WTC11 (cell line): ENCODE measurements around the gene TCEAL2. TPM values are rescaled to one million over a fixed set of nuclear protein-coding genes. Genes with fewer than 3 reads are reported as not detected.
"Not testable (repeated sequence)": the region's sequence is repeated elsewhere in the genome, so short reads cannot be mapped to it uniquely, and the experiment has no call there.

Source experiments
- ATAC-seq: fragments of 200-7000 bp; cut with Tn5 transposase; 2 replicates; pipeline ENCODE4 v1.10.0; 2021; ENCODE audit warnings: mild to moderate bottlenecking, moderate library complexity
- CTCF ChIA-PET: fragments of 300-600 bp; sonication (Branson Sonifier 250); formaldehyde crosslinking; loops from one replicate; lab custom pipeline; 2021; ENCODE audit warnings: antibody characterized with exemption; lab: Charles Lee
- POLR2A ChIA-PET: fragments of 350-600 bp; sonication (Branson Sonifier 250); formaldehyde crosslinking; loops from one replicate; lab custom pipeline; 2021; ENCODE audit warnings: antibody characterized with exemption; lab: Charles Lee
- DNase-seq: peaks from one replicate; pipeline ENCODE4 v3.0.0; 2021; ENCODE audit warnings: low spot score
- H3K27ac Mint-ChIP-seq: 2 replicates; pipeline ENCODE4 v1.8.0; 2021; ENCODE audit warnings: mixed read lengths
- H3K27me3 Mint-ChIP-seq: 2 replicates; pipeline ENCODE4 v1.8.0; 2021; ENCODE audit warnings: low read depth, mild to moderate bottlenecking, moderate library complexity, mixed read lengths
- H3K36me3 Mint-ChIP-seq: 2 replicates; pipeline ENCODE4 v1.8.0; 2021; ENCODE audit warnings: mixed read lengths
- H3K4me1 Mint-ChIP-seq: 2 replicates; pipeline ENCODE4 v1.8.0; 2022; ENCODE audit warnings: mixed read lengths
- H3K4me3 Mint-ChIP-seq: 2 replicates; pipeline ENCODE4 v1.8.0; 2021; ENCODE audit warnings: mild to moderate bottlenecking, moderate library complexity, mixed read lengths
- H3K9me3 Mint-ChIP-seq: 2 replicates; pipeline ENCODE4 v1.8.0; 2021; ENCODE audit warnings: mixed read lengths
- ELF4 ChIP-seq: sonication (generic); formaldehyde crosslinking; IDR thresholded peaks from 2 replicates; pipeline ENCODE4 v1.8.1; 2022; ENCODE audit warnings: low read depth, mild to moderate bottlenecking, moderate library complexity, missing genetic modification reagents
- MYBL2 ChIP-seq: sonication (generic); formaldehyde crosslinking; IDR thresholded peaks from 2 replicates; pipeline ENCODE4 v1.8.1; 2023; ENCODE audit warnings: mild to moderate bottlenecking, moderate library complexity, missing genetic modification reagents
- NFATC4 ChIP-seq: fragments of 250-450 bp; sonication (Bioruptor Pico); IDR thresholded peaks from 2 replicates; pipeline ENCODE4 v1.9.0; 2021; ENCODE audit warnings: mild to moderate bottlenecking
- RELA ChIP-seq: sonication (generic); formaldehyde crosslinking; IDR thresholded peaks from 2 replicates; pipeline ENCODE4 v1.8.1; 2022; ENCODE audit warnings: missing genetic modification reagents, mild to moderate bottlenecking, borderline replicate concordance
- TEAD1 ChIP-seq: sonication (generic); formaldehyde crosslinking; IDR thresholded peaks from 2 replicates; pipeline ENCODE4 v1.8.0; 2022; ENCODE audit warnings: mild to moderate bottlenecking, missing genetic modification reagents
- total RNA-seq: library from RNA; stranded (reverse); gene quantifications from 3 replicates; pipeline ENCODE4 v1.2.3, GENCODE V29; 2021
- TF ChIP-seq, protein P1 (sequence below): sonication (generic); formaldehyde crosslinking; IDR thresholded peaks from 2 replicates; pipeline ENCODE4 v1.8.1; 2022; ENCODE audit warnings: missing genetic modification reagents, borderline replicate concordance
- TF ChIP-seq, protein P2 (sequence below): fragments of 250-450 bp; sonication (Bioruptor Pico); IDR thresholded peaks from 2 replicates; pipeline ENCODE4 v1.9.0; 2021; ENCODE audit warnings: mild to moderate bottlenecking, borderline replicate concordance
- TF ChIP-seq, protein P3 (sequence below): sonication (generic); formaldehyde crosslinking; IDR thresholded peaks from 2 replicates; pipeline ENCODE4 v1.8.1; 2023; ENCODE audit warnings: mild to moderate bottlenecking, missing genetic modification reagents
- TF ChIP-seq, protein P4 (sequence below): sonication (generic); formaldehyde crosslinking; conservative IDR thresholded peaks from 2 replicates; pipeline ENCODE4 v1.8.1; 2022; ENCODE audit warnings: mild to moderate bottlenecking, missing genetic modification reagents
- TF ChIP-seq, protein P5 (sequence below): sonication (generic); formaldehyde crosslinking; IDR thresholded peaks from 2 replicates; pipeline ENCODE4 v1.8.0; 2022; ENCODE audit warnings: mild to moderate bottlenecking, missing genetic modification reagents
- TF ChIP-seq, protein P6 (sequence below): sonication (generic); formaldehyde crosslinking; IDR thresholded peaks from 2 replicates; pipeline ENCODE4 v1.8.1; 2023; ENCODE audit warnings: mild to moderate bottlenecking, missing genetic modification reagents, borderline replicate concordance

The TCEAL2 gene
- total RNA-seq, 1 experiment from 2014 or later, result 12.5 TPM

DNA sequence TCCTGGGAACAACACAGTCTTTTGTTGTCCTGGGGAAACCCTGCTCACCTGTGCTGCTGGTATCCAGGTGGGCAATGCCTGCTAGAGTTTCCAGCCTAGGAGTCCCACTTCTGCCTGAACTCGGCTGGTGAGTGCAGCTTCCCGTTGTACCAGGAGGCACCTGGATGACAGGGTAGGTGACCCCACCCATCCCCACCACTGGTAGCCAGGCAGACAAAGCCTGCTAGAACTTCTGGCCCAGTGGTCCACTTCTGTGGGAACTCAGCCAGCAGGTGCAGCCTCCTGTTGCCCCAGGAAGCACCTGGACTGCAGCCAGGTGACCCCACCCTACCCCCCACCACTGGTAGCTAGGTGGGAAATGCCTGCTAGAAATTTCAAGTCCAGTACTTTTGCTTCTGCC, 9.7 kb upstream of the TCEAL2 start (continued):
- TF ChIP-seq, protein P1, sequence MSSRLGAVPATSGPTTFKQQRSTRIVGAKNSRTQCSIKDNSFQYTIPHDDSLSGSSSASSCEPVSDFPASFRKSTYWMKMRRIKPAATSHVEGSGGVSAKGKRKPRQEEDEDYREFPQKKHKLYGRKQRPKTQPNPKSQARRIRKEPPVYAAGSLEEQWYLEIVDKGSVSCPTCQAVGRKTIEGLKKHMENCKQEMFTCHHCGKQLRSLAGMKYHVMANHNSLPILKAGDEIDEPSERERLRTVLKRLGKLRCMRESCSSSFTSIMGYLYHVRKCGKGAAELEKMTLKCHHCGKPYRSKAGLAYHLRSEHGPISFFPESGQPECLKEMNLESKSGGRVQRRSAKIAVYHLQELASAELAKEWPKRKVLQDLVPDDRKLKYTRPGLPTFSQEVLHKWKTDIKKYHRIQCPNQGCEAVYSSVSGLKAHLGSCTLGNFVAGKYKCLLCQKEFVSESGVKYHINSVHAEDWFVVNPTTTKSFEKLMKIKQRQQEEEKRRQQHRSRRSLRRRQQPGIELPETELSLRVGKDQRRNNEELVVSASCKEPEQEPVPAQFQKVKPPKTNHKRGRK (CRISPR knock-in tag), result no peak
- no peak for TF ChIP-seq NFATC4 (CRISPR knock-in tag)

DNA sequence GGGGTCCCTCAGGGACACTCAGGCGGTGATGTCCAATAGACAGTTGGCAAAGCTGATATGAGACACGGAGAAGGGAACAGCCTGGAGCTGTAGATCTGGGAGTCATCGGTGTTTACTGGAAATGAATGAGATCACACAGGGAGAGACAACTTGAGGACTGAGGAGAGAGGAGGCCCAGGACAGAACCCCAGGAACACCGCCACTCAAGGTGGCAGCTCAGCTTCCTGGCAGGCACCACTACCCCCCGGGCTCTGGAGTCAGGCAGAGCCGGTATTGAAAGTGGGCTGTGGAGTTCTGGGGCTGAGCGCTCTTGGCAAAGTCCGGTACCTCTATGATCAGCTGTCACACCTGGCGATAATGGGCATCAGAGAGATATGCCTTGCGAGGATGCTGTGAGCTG, 465 bp upstream of the TCEAL2 start:
- ChIA-PET CTCF (interaction anchor here (1.3 kb wide), 1 partner anchor 29 kb away, joined by 7 read pairs; no protein-coding TSS in a partner anchor), POLR2A (interaction anchor here (1.0 kb wide), 1 partner anchor 115 kb away, joined by 3 read pairs; no protein-coding TSS in a partner anchor)
- H3K4me3 Mint-ChIP-seq, result peak overlapping the region; percentile 70
- ATAC-seq, H3K36me3 Mint-ChIP-seq, DNase-seq, H3K9me3 Mint-ChIP-seq, H3K27ac Mint-ChIP-seq: not testable (repeated sequence)
- H3K27me3 Mint-ChIP-seq, result peaks cover 48% of the 10 kb centered on the region
- peaks cover 15% of the 10 kb centered on the region for H3K4me1 Mint-ChIP-seq

DNA sequence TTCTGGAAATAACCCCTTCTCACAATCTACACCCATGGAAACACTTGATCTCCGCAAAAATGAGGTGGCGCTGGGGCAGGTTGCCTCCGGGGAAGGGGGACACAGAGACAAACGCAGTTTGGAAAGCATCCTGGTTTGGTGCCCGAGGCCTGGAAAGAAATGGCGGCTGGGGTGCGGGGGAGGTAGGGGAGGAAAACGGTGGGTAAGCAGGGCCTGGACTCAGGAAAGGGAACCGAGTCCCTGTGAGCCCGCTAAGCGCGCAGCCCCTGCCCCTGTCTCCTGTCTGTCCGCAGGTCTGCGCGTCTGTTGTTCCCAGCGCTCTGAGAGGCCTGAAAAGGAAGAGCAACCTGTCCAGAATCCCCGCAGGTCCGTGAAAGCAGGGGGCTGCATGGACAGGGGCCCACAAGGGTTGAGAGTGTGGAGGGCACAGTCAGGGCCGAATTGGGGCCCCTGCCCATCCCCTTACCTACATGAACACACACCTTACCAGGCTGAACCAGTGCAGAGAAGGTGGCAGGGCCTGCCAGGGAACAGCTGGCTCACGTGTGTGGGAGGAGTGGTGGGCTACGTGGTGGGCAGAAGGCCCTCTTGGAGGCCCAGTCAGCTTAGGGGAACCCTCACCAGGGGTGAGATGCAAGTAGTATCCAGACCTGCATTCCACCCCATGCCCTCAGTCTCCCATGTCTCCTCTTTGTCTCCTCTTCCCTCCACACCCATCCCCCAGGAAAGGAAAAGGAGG, 770 bp downstream of the TCEAL2 start:
- DNase-seq, POLR2A ChIA-PET, H3K9me3 Mint-ChIP-seq, H3K36me3 Mint-ChIP-seq, H3K27ac Mint-ChIP-seq: not testable (repeated sequence)
- peak; percentile 57 for ATAC-seq
- Mint-ChIP-seq H3K4me3 (peak overlapping the region; percentile 74), H3K4me1 (peaks cover 15% of the 10 kb centered on the region), H3K27me3 (peaks cover 51% of the 10 kb centered on the region)
- CTCF ChIA-PET, result interaction anchor here (1.3 kb wide), 1 partner anchor 28 kb away, joined by 7 read pairs; no protein-coding TSS in a partner anchor

DNA sequence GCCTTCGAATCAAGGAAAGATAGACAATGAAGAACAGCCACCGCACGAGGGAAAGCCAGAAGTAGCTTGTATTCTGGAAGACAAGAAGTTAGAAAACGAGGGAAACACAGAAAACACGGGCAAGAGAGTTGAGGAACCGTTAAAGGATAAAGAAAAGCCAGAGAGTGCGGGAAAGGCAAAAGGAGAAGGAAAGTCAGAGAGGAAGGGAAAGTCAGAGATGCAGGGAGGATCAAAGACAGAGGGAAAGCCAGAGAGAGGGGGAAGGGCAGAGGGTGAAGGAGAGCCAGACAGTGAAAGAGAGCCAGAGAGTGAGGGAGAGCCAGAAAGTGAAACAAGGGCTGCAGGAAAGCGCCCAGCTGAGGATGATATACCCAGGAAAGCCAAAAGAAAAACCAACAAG, 1.4 kb downstream of the TCEAL2 start:
- Mint-ChIP-seq H3K4me1 (peaks cover 15% of the 10 kb centered on the region), H3K9me3 (no peaks in the 10 kb centered on the region), H3K27ac (no peak overlapping the region), H3K36me3 (no peaks in the 10 kb centered on the region), H3K4me3 (peak overlapping the region; percentile 74), H3K27me3 (peaks cover 51% of the 10 kb centered on the region)
- POLR2A ChIA-PET, result no interaction called here
- ATAC-seq, result no peak
- no peak for DNase-seq
- CTCF ChIA-PET, result no interaction called here
- TF ChIP-seq, protein P1 (CRISPR knock-in tag), result no peak
- TF ChIP-seq RELA, result no peak
- no peak for TF ChIP-seq TEAD1 (CRISPR knock-in tag)
- TF ChIP-seq ELF4, result no peak
- no peak for TF ChIP-seq MYBL2 (CRISPR knock-in tag)
- TF ChIP-seq, protein P2, sequence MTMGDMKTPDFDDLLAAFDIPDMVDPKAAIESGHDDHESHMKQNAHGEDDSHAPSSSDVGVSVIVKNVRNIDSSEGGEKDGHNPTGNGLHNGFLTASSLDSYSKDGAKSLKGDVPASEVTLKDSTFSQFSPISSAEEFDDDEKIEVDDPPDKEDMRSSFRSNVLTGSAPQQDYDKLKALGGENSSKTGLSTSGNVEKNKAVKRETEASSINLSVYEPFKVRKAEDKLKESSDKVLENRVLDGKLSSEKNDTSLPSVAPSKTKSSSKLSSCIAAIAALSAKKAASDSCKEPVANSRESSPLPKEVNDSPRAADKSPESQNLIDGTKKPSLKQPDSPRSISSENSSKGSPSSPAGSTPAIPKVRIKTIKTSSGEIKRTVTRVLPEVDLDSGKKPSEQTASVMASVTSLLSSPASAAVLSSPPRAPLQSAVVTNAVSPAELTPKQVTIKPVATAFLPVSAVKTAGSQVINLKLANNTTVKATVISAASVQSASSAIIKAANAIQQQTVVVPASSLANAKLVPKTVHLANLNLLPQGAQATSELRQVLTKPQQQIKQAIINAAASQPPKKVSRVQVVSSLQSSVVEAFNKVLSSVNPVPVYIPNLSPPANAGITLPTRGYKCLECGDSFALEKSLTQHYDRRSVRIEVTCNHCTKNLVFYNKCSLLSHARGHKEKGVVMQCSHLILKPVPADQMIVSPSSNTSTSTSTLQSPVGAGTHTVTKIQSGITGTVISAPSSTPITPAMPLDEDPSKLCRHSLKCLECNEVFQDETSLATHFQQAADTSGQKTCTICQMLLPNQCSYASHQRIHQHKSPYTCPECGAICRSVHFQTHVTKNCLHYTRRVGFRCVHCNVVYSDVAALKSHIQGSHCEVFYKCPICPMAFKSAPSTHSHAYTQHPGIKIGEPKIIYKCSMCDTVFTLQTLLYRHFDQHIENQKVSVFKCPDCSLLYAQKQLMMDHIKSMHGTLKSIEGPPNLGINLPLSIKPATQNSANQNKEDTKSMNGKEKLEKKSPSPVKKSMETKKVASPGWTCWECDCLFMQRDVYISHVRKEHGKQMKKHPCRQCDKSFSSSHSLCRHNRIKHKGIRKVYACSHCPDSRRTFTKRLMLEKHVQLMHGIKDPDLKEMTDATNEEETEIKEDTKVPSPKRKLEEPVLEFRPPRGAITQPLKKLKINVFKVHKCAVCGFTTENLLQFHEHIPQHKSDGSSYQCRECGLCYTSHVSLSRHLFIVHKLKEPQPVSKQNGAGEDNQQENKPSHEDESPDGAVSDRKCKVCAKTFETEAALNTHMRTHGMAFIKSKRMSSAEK (CRISPR knock-in tag), result no peak
- TF ChIP-seq, protein P3, sequence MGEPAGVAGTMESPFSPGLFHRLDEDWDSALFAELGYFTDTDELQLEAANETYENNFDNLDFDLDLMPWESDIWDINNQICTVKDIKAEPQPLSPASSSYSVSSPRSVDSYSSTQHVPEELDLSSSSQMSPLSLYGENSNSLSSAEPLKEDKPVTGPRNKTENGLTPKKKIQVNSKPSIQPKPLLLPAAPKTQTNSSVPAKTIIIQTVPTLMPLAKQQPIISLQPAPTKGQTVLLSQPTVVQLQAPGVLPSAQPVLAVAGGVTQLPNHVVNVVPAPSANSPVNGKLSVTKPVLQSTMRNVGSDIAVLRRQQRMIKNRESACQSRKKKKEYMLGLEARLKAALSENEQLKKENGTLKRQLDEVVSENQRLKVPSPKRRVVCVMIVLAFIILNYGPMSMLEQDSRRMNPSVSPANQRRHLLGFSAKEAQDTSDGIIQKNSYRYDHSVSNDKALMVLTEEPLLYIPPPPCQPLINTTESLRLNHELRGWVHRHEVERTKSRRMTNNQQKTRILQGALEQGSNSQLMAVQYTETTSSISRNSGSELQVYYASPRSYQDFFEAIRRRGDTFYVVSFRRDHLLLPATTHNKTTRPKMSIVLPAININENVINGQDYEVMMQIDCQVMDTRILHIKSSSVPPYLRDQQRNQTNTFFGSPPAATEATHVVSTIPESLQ (CRISPR knock-in tag), result no peak
- TF ChIP-seq, protein P4, sequence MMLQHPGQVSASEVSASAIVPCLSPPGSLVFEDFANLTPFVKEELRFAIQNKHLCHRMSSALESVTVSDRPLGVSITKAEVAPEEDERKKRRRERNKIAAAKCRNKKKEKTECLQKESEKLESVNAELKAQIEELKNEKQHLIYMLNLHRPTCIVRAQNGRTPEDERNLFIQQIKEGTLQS, result no peak
- TF ChIP-seq, protein P5, sequence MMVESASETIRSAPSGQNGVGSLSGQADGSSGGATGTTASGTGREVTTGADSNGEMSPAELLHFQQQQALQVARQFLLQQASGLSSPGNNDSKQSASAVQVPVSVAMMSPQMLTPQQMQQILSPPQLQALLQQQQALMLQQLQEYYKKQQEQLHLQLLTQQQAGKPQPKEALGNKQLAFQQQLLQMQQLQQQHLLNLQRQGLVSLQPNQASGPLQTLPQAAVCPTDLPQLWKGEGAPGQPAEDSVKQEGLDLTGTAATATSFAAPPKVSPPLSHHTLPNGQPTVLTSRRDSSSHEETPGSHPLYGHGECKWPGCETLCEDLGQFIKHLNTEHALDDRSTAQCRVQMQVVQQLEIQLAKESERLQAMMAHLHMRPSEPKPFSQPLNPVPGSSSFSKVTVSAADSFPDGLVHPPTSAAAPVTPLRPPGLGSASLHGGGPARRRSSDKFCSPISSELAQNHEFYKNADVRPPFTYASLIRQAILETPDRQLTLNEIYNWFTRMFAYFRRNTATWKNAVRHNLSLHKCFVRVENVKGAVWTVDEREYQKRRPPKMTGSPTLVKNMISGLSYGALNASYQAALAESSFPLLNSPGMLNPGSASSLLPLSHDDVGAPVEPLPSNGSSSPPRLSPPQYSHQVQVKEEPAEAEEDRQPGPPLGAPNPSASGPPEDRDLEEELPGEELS (CRISPR knock-in tag), result no peak
- TF ChIP-seq, protein P6, sequence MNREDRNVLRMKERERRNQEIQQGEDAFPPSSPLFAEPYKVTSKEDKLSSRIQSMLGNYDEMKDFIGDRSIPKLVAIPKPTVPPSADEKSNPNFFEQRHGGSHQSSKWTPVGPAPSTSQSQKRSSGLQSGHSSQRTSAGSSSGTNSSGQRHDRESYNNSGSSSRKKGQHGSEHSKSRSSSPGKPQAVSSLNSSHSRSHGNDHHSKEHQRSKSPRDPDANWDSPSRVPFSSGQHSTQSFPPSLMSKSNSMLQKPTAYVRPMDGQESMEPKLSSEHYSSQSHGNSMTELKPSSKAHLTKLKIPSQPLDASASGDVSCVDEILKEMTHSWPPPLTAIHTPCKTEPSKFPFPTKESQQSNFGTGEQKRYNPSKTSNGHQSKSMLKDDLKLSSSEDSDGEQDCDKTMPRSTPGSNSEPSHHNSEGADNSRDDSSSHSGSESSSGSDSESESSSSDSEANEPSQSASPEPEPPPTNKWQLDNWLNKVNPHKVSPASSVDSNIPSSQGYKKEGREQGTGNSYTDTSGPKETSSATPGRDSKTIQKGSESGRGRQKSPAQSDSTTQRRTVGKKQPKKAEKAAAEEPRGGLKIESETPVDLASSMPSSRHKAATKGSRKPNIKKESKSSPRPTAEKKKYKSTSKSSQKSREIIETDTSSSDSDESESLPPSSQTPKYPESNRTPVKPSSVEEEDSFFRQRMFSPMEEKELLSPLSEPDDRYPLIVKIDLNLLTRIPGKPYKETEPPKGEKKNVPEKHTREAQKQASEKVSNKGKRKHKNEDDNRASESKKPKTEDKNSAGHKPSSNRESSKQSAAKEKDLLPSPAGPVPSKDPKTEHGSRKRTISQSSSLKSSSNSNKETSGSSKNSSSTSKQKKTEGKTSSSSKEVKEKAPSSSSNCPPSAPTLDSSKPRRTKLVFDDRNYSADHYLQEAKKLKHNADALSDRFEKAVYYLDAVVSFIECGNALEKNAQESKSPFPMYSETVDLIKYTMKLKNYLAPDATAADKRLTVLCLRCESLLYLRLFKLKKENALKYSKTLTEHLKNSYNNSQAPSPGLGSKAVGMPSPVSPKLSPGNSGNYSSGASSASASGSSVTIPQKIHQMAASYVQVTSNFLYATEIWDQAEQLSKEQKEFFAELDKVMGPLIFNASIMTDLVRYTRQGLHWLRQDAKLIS, result no peak
